GM19438 (cell line): ENCODE results near the gene SMAD2.
"Not testable (repeated sequence)": the region's sequence is repeated elsewhere in the genome, so short reads cannot be mapped to it uniquely, and the experiment has no call there.

Experiments
- ATAC-seq: cut with Tn5 transposase; IDR thresholded peaks from one replicate; pipeline ENCODE4 v1.9.1; 2021; ENCODE audit warnings: low read depth; ENCODE audit not compliant: unreplicated experiment

The SMAD2 gene

DNA sequence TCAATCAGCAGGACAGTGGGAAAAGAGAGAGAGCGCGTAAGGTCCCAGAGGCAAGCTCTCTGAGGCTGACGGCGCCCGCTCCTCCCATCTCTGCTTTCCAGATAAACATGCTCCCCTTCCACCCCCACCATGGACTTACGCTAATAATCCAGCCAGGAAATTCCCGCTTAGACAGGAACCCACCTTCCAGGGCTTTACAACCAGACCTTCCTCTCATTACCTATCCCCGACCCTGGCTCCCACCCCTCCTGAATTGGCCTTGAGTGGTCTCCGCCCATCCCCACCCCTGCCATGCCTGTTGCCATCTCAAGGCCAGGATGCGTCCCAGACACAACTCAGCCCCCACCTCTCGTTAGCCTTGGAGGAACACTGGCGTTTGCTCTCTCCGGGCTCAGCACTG is 131.1 kb downstream of the SMAD2 start:
- no peak for ATAC-seq

DNA sequence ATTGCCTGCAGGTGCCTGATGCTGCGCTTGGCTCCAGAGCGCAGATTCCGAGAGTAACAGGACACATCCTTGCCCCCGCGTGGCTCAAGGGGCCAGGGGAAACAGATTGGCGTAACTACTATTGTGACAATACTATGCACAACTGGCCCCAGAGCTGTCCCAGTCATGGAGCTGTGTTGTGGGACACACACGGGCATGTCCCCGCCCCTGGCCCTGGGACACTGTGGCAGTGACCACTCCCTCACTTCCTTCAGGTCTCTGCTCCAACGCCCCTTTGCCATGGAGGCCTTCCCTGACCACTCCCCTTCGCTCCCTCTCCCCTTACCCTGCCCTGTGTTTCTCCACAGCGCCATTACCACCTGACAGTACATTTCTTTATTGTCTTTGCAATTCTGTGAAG is 132.1 kb downstream of the SMAD2 start:
- no peak for ATAC-seq

DNA sequence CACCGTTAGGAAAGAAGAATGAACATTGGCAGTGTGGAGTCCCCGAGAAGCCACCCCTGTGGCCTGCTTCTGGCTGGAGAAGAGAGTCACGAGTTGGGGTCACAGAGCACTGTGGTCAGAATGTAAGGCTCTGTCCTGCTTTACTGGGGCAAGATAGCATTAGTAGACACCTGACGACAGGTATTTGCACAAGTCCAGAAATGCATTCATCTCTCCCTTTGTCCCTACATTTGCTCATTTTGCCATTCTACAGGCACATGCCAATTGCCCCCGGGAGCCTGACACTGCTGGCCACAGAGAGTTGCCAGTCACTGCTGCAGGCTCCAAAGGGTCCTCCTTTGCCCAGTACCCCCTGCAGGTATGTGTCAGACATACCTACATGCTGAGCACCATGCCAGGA is 133.3 kb downstream of the SMAD2 start:
- ATAC-seq: no peak

DNA sequence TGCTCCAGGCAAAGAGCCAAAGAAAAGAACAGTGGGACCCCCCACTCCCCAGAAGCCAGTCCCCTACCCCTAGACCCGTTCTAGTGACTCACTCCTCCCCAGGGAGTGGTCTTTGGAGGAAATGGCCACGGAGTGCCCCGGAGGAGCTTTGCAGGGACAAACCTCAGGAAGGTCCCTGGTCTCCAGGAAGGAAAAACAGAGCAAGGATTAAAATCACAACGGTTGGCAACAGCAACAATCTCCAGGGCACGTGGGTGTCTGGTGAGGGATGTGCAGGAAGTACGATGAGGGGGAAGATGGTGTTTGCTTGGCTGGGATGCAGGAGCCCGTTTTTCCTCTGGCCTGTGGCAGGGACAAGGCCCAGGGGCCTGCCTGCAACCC is 135.0 kb downstream of the SMAD2 start:
- ATAC-seq: no peak

DNA sequence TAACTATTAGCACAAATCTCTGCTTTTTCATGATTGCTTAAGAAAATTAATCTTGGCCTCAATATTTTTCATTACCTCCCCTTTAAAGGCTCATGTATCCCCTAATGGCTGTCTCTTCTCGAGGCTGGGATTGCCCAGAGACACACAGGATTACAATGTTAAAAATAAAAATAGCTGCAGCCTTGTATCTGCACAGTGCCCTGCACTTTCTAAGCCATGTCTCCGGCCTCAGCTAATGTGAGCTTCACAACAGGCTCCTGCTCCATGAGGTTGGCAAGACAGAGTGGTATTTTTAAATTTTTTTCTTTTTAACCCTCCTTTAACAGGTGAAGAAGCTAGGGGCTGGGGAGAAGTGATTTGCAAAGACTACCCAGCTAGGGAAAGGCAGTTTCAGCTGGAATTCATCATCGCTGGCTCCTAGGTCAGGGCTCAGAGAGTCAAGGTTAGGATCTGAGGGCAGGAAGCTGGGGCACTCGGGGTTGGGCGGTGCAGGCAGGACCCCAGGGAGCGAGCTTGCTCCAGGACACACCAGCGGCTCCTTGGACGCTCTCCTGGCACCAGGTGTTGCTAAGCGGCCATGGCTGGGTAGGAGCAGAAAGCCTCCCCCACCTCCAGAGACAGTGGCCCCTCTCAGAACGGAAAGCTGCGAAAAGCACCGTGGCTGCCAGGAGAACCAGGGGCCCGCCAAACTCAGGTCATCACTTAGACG is 135.6 kb downstream of the SMAD2 start:
- no peak for ATAC-seq

DNA sequence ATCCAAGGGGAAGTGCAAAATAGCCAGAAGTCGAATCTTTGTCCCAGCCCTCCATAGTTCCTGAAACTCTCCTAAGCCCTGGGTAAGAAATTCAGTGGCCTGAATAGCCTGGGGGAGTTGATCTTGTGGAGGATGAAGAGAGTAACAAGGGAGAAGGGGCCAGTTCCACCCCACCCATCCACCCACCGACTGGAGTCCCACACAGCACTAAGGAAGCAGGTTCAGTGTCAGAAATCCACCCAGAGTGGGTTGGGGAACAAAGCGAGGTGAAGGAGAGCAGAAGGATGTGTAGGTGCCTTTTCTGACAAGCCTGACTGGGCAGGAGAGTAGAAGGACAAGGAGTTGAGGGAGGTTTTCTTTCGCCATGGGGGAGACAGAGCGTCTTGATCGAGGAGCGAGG is 136.8 kb downstream of the SMAD2 start:
- ATAC-seq: no peak

DNA sequence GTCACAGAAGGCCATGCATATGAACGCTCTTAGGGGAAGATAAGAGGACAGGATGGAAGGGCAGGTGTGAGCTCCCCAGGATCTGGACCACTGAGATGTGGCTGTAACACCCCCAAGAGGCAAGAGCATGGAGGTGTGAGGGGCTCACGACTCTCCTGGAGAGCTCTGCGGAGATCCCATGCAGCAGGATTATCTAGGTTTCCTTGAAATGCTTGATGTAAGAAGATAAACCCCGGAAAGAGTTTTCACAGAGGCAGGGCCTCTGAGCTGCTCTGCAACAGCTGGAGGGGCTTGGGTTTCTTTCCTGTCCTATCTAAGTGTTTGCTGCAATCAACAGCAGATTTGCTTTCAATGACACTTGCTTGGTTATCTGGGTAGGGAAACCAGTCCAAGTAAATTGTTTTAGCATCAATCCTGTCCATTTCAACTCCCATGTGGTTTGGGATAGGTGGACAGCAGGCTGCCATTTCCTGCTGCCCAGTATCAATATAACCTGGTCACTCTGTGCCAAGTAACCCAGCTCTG is 138.9 kb downstream of the SMAD2 start:
- ATAC-seq: no peak

DNA sequence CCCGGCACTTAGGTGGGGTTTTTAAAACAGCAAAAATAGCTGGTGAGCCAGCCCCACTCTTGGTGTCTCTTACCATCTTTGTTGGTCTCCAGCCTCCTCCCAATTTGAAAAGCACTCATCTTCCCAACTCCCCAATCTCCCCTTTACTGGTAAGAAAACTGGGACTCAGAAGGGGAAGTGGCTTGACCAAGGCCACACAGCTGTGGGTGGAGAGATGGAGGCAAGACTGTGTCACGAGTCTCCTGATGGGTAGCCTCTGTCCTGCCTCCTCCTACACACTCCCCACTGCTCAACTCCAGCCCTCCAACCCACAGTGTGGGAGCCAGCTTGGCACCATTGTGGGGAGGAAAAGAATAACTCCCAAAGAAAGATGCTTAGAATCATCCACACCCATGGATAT is 140.4 kb downstream of the SMAD2 start:
- no peak for ATAC-seq

DNA sequence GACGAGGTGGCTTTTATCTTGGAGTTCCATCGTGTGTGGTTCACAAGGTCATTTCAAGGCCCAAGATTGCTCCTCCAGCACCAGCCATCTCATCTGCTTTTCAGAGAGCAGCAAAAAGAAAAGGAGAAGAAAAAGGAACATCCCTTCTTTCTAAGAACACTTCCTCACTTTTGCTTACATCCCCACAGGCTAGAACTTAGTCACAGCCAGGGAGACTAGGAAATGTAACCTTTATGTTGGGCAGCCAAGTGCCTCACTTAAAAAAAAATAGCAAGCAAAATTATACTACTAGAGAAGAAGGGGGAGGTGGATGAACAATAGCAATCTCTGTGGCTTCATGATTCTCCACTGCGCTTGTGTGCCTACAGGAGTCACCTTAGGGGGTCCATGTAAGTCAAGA is 141.8 kb downstream of the SMAD2 start:
- ATAC-seq: no peak

DNA sequence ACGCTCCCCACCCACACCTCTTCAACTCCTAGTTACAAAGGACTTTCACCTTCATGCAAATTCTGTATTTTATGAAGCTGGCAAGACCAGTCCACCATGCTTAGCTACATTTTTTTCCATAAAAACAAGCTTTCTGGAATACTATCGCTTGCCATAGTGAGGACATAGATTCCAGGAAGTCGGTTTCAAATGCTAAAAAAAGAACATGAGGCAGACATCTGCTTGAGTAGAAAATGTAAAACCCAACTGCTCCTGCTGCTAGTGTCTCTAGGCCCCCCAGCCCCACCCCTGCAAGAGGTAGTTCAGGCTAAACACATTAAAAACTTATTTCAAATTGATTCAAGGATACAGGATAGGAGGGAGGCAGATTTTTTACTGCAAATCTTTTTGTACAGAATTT is 148.9 kb downstream of the SMAD2 start:
- no peak for ATAC-seq

DNA sequence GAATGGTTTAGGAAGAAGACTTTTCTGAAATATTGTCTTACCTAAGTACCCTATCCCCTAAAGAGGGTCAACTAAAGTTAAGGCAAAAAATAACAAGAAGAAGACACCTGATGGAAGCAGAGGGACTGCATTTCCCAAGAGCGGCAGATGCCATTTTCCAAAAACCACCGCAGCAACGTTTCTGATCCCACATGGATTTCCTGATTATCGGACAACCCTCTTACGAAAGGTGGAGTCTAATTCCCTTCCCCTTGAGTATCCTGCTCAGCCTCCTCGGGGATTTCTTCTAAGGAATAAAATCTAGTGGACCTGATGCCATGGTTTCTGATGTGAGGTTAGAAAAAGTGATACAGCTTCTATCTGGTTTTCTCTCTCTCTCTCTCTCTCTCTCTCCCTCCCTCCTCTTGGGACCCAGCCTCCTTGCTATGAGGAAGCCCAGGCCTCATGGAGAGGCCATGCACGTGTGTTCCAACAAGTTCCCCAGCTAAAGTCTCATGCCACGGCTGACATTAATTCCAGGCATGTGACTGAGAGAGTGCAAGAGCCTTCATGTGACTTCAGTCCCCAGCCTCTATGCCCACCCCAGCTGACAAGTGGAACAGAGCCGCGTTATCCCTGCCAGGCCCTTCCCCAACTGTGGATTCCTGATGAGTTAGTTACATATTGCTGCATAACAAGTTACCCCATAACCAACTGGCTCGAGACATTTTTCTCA is 150.3 kb downstream of the SMAD2 start:
- no peak for ATAC-seq

DNA sequence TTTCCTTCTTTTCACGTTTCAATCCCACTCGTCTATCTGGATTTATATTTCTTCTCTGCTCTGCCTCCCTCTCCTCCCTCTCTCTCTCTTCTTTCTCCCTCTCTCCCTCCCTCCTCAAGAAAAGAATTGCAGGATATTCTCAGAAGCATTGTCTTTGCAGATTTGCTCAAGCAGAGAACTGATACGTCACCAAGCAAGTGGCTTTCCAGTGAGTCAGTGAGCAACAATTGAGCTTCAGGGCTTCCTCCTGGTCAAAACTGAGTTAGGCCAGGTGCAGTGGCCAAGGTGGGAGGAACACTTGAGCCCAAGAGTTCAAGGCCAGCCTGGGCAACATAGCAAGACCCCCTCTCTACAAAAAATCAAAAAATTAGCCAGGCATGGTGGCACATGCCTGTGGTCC is 151.1 kb downstream of the SMAD2 start:
- ATAC-seq: no peak

DNA sequence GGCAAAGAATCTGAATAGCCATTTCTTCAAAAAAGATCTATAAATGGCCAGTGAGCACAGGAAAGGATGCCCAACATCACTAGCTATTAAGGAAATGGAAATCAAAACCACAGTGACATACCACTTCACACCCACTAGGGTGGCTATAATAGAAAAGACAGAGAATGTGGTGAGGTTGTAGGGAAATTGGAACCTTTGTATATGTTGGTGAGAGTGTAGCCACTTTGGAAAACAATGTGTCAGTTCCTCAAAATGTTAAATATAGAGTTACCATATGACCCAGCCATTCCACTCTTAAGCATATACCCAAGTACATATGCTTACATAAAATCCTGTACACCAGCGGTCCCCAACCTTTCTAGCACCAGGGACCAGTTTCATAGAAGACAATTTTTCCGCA is 152.8 kb downstream of the SMAD2 start:
- ATAC-seq: no peak

DNA sequence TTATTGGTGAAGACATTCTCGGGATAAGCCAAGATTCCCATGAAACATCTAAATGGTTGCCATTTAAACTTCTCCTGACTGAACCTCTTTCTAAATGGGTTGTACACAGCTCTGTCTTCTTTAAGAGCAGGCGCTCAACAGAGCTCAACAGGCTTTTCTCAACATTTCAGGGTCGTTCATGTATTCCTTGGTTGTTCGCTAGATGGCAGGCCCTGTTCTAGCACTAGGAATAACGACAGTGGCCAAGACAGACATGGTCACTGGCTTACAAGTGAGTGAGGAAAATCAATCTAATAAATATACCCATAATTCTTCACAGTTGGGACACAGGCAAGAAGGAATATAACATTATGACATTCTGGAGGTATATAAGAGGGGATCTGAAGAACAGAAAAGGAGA is 154.5 kb downstream of the SMAD2 start:
- ATAC-seq: no peak

DNA sequence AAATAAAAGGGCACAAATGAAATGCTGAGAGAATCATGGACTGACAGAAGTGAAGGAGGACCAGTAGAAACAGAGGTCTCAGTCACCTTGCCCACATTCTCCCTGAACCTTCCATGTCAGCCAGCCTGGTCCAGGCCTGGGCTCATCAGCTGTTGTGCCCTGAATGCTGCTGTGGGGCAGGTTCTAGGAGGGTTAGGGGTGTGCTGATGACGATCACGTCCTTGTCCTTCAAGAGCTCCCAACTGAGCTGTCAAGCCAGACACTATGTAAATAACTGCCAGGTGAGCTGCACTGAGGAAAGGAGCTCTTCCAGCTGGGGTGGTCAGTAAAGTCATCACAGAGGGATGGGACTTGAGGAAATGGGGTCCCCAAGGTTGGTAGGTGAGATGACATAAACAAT is 156.5 kb downstream of the SMAD2 start:
- ATAC-seq: no peak

DNA sequence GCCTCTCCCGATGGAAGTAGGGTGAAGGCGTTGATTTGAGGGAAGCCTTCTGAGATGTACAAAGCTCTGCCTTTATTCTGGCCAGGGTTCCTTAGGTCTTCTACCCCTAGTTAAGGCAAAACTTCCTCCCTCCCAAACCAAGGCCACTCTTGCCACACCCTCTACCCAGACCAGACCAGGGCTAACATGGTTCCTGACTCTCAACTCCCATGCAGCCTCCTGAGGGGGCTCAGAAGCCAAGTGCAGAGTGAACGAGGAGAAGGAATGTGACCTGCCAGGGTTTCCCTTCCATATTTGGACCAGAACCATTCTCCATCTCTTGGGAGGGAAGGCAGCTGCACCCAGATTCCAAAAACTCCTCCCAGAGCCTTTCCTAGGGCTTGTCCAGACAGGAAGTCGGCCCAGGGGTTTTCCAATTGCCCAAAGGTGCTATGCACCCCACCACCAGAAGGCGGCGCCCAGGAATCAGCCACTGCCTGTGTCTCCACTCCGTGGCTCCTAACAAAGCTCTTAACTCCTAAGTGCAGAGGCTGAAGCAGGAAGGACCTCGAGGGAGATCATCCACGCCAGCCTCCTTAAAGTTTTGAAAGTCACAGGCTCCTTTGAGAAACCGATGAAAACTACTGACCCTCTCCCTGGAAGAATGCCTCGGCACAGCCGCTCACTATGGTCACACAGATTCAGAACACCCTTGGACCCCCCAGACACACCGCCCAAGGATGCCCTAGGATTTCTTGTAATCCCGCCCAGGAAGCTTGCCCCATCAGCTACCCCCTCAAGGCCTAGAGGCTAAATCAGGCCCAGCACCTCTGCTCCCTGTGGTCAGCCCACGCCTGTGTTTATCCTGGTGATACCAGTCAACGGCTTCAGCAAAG is 157.8 kb downstream of the SMAD2 start:
- no peak for ATAC-seq

DNA sequence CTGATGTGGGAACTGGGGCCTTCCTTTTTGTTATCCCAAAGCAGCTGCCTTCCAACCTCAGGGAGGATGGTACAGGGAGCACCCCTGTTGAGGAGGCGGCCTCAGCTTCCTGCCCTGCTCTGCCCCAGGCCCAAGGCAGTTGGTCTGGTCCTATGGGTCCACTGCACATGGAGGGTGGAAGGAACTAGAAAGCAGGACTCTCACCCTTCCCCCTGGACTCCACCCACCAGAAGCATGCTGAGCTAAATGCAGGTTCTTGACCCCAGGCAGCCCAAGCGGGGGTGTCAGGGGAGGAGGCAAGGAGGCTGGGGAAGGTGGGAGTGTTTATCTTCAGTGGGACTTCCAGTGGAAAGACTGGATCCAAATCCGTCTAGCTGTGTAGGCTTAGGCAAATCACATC is 158.5 kb downstream of the SMAD2 start:
- ATAC-seq: no peak

DNA sequence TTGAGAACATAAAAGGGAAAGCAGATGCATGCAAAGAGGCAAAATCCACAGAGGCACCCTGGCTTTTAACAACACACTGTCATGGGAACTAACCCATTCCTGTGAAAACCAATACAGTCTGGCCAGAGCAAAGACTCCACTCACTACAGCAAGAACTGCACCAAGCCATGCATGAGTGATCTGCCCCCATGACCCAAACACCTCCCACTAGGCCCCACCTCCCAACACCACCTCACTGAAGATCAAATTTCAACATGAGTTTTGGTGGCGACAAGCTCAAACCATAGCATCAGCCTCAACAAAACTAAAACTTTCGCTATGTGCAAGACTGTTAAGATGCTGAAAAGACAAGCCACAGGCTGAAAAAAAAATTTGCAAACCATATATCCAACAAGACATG is 162.8 kb downstream of the SMAD2 start:
- ATAC-seq: no peak

DNA sequence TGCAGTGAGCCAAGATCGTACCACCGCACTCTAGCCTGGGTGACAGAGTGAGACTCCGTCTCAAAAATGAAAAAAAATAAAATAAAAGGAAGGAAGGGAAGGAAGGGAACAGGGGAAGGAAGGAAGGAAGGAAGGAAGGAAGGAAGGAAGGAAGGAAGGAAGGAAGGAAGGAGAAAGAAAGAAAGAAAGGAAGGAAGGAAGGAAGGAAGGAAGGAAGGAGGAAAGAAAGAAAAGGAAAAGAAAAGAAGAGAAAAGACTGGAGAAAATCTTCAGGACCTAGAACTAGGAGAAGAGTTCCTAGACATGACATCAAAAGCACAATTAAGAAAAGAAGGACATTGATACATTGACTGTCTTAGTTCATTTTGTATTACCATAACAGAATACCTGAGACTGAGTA is 163.3 kb downstream of the SMAD2 start:
- not testable (repeated sequence) for ATAC-seq
